HEK293 (cell line): Measurements from ENCODE around the gene P4HA3.

Source experiments
- ZBTB7A ChIP-seq: fragments of 450-650 bp; formaldehyde crosslinking; IDR thresholded peaks from 2 replicates; pipeline ENCODE4 v1.5.1; 2016; ENCODE audit warnings: low read depth, missing biosample characterization, missing genetic modification characterization
- ZIC2 ChIP-seq: fragments of 450-650 bp; formaldehyde crosslinking; IDR thresholded peaks from 2 replicates; pipeline ENCODE4 v1.5.1; 2016; ENCODE audit warnings: missing biosample characterization, missing genetic modification characterization
- ZNF302 ChIP-seq: fragments of 450-650 bp; formaldehyde crosslinking; IDR thresholded peaks from 2 replicates; pipeline ENCODE4 v1.5.1; 2016; ENCODE audit warnings: missing biosample characterization, missing genetic modification characterization, low read depth
- TF ChIP-seq, protein P1 (sequence below): fragments of 450-650 bp; formaldehyde crosslinking; IDR thresholded peaks from 2 replicates; pipeline ENCODE4 v1.5.1; 2016; ENCODE audit warnings: missing biosample characterization, missing genetic modification characterization
- TF ChIP-seq, protein P2 (sequence below): fragments of 450-650 bp; formaldehyde crosslinking; IDR thresholded peaks from 2 replicates; pipeline ENCODE4; 2016; ENCODE audit warnings: missing biosample characterization, missing genetic modification characterization
- TF ChIP-seq, protein P3 (sequence below): fragments of 450-650 bp; formaldehyde crosslinking; IDR thresholded peaks from 2 replicates; pipeline ENCODE4 v1.5.1; 2016; ENCODE audit warnings: missing biosample characterization, missing genetic modification characterization

DNA sequence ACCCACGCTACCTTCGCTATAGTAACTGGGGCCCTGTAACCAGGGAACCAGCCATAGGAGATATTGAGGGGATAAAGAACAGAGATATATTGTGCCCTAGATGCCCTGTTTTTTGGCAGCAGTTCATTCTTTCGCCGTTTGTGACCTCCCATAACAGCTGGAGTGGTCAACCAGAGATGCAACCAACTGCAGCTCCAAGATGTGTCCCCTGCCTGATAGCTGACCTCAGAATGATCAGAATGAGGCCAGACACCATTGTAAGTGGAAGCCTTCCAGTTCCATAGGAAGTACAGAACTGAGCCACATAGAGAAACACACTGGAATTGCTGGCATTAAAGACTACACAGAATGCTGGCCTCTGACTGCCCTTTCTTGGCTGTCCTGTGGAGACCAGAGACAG lies 39.2 kb downstream of the P4HA3 start:
- TF ChIP-seq, protein P1, sequence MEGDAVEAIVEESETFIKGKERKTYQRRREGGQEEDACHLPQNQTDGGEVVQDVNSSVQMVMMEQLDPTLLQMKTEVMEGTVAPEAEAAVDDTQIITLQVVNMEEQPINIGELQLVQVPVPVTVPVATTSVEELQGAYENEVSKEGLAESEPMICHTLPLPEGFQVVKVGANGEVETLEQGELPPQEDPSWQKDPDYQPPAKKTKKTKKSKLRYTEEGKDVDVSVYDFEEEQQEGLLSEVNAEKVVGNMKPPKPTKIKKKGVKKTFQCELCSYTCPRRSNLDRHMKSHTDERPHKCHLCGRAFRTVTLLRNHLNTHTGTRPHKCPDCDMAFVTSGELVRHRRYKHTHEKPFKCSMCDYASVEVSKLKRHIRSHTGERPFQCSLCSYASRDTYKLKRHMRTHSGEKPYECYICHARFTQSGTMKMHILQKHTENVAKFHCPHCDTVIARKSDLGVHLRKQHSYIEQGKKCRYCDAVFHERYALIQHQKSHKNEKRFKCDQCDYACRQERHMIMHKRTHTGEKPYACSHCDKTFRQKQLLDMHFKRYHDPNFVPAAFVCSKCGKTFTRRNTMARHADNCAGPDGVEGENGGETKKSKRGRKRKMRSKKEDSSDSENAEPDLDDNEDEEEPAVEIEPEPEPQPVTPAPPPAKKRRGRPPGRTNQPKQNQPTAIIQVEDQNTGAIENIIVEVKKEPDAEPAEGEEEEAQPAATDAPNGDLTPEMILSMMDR (tag by site-specific recombination), result no peak
- TF ChIP-seq ZNF302 (no peak), ZBTB7A (tag by site-specific recombination) (no peak), ZIC2 (tag by site-specific recombination) (no peak)
- TF ChIP-seq, protein P2, sequence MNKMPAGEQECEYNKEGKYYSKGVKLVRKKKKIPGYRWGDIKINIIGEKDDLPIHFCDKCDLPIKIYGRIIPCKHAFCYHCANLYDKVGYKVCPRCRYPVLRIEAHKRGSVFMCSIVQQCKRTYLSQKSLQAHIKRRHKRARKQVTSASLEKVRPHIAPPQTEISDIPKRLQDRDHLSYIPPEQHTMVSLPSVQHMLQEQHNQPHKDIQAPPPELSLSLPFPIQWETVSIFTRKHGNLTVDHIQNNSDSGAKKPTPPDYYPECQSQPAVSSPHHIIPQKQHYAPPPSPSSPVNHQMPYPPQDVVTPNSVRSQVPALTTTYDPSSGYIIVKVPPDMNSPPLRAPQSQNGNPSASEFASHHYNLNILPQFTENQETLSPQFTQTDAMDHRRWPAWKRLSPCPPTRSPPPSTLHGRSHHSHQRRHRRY (tag by site-specific recombination), result no peak
- TF ChIP-seq, protein P3, sequence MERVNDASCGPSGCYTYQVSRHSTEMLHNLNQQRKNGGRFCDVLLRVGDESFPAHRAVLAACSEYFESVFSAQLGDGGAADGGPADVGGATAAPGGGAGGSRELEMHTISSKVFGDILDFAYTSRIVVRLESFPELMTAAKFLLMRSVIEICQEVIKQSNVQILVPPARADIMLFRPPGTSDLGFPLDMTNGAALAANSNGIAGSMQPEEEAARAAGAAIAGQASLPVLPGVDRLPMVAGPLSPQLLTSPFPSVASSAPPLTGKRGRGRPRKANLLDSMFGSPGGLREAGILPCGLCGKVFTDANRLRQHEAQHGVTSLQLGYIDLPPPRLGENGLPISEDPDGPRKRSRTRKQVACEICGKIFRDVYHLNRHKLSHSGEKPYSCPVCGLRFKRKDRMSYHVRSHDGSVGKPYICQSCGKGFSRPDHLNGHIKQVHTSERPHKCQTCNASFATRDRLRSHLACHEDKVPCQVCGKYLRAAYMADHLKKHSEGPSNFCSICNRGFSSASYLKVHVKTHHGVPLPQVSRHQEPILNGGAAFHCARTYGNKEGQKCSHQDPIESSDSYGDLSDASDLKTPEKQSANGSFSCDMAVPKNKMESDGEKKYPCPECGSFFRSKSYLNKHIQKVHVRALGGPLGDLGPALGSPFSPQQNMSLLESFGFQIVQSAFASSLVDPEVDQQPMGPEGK, result no peak
